ENCODE data around the gene SERPINA4.

SERPINA4 gene

GRCh38 chr14:94560751-94561655 lies at the start of gene SERPINA4:
SERPINA4 (plus strand) TSS chr14:94561442; CDS start chr14:94563483, 2,041 bp downstream.
- H3K27ac ChIP-seq (ENCODE audit: low read depth, low read length) = no peak within 1 kb of the TSS
- no peak within 1 kb of the TSS for H3K9ac ChIP-seq (ENCODE audit: low read depth in 1 of 2, low read length in 2 of 2)
- no peaks in the 10 kb centered on the region for H3K9me3 ChIP-seq (ENCODE audit: control insufficient read depth in 1 of 2, low read length in 2 of 2)
- H3K4me3 ChIP-seq (ENCODE audit: low read depth in 1 of 2, low read length in 2 of 2) = no peak within 1 kb of the TSS
- no peaks in the 10 kb centered on the region for H3K36me3 ChIP-seq (ENCODE audit: control insufficient read depth in 1 of 2, insufficient read depth in 2 of 2, low read length in 2 of 2)
- no peaks in the 10 kb centered on the region for H3K4me1 ChIP-seq (ENCODE audit: control insufficient read depth in 1 of 2, insufficient read depth in 2 of 2, low read length in 2 of 2)
- no peaks in the 10 kb centered on the region for H3K27me3 ChIP-seq (ENCODE audit: control insufficient read depth in 1 of 2, insufficient read depth in 2 of 2, low read length in 2 of 2)

DNA sequence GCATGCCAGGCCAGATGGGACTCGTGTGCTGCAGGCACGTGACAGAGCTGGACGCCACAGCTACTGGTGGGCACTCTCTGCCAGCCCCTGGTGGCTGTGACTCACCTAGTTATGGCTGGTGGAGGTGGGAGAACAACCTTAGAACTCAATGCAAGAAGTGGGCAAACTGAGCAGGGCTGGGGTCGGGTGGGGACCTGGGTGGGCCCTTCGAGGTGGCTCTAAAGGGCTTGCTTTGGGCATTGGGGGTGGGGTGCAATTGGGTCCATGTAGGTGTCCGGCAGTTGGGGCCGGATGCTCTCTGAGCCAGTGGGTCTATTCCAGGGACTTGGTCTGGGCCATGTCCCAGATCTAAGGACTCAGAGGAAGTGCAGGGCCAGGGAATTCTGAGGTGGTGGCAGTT lies 46.9 kb upstream of the SERPINA4 start:
- Histone ChIP-seq H3K4me1 (ENCODE audit: control insufficient read depth in 1 of 2, insufficient read depth in 2 of 2, low read length in 2 of 2) (no peaks in the 10 kb centered on the region), H3K27me3 (ENCODE audit: control insufficient read depth in 1 of 2, insufficient read depth in 2 of 2, low read length in 2 of 2) (no peaks in the 10 kb centered on the region), H3K9me3 (ENCODE audit: control insufficient read depth in 1 of 2, low read length in 2 of 2) (no peaks in the 10 kb centered on the region), H3K36me3 (ENCODE audit: control insufficient read depth in 1 of 2, insufficient read depth in 2 of 2, low read length in 2 of 2) (no peaks in the 10 kb centered on the region), H3K27ac (ENCODE audit: low read depth, low read length) (no peak overlapping the region), H3K9ac (ENCODE audit: low read depth in 1 of 2, low read length in 2 of 2) (no peak overlapping the region), H3K4me3 (ENCODE audit: low read depth in 1 of 2, low read length in 2 of 2) (no peak overlapping the region)

DNA sequence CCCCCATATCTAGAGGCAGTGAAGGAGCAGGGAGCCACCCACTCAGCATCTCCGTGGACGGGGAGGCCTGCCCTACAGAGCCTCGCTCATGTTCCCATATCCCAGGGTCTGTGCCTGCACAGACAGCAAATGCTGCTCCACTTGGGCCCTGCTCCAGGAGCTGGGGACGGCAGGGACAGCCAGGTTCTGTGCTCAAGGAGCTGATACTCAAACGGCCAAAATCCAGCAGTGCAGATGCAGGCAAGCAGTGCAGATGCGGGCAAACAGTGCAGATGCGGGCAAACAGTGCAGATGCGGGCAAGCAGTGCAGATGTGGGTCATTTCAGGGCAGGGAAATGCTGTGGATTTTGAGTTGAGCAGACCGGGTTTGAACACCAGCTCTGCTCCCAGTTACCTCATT lies 45.8 kb upstream of the SERPINA4 start:
- Histone ChIP-seq H3K4me1 (ENCODE audit: control insufficient read depth in 1 of 2, insufficient read depth in 2 of 2, low read length in 2 of 2) (no peaks in the 10 kb centered on the region), H3K27ac (ENCODE audit: low read depth, low read length) (no peak overlapping the region), H3K9me3 (ENCODE audit: control insufficient read depth in 1 of 2, low read length in 2 of 2) (no peaks in the 10 kb centered on the region), H3K4me3 (ENCODE audit: low read depth in 1 of 2, low read length in 2 of 2) (no peak overlapping the region), H3K9ac (ENCODE audit: low read depth in 1 of 2, low read length in 2 of 2) (no peak overlapping the region), H3K36me3 (ENCODE audit: control insufficient read depth in 1 of 2, insufficient read depth in 2 of 2, low read length in 2 of 2) (no peaks in the 10 kb centered on the region), H3K27me3 (ENCODE audit: control insufficient read depth in 1 of 2, insufficient read depth in 2 of 2, low read length in 2 of 2) (no peaks in the 10 kb centered on the region)

DNA sequence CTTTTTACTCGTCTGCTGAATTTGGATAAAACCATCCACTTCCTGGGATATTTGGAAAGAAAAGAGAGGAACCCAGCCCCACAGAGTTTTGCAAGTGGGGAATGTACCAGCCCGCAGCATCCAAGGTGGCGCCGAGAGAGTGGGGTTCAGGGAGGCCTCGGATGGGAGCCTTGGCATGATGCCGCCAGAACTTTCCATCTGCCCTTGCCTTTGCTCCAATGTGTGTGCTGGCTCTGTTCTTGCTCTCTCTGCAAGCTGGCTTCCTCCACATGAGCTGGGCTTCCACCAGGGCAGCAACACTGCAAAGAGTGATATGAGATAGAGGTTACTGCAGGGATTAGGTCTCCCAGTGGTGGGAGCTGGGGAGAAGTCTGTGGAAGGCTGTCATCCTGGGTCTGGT lies 45.4 kb upstream of the SERPINA4 start:
- no peak overlapping the region for H3K27ac ChIP-seq (ENCODE audit: low read depth, low read length)
- H3K4me3 ChIP-seq (ENCODE audit: low read depth in 1 of 2, low read length in 2 of 2) = no peak overlapping the region
- no peaks in the 10 kb centered on the region for H3K27me3 ChIP-seq (ENCODE audit: control insufficient read depth in 1 of 2, insufficient read depth in 2 of 2, low read length in 2 of 2)
- H3K9me3 ChIP-seq (ENCODE audit: control insufficient read depth in 1 of 2, low read length in 2 of 2) = no peaks in the 10 kb centered on the region
- H3K4me1 ChIP-seq (ENCODE audit: control insufficient read depth in 1 of 2, insufficient read depth in 2 of 2, low read length in 2 of 2) = no peaks in the 10 kb centered on the region
- H3K36me3 ChIP-seq (ENCODE audit: control insufficient read depth in 1 of 2, insufficient read depth in 2 of 2, low read length in 2 of 2) = no peaks in the 10 kb centered on the region
- H3K9ac ChIP-seq (ENCODE audit: low read depth in 1 of 2, low read length in 2 of 2) = no peak overlapping the region

GRCh38 chr14:94517248-94517640 lies 44.0 kb upstream of the SERPINA4 start:
- Histone ChIP-seq H3K27ac (ENCODE audit: low read depth, low read length) (no peak overlapping the region), H3K4me3 (ENCODE audit: low read depth in 1 of 2, low read length in 2 of 2) (no peak overlapping the region), H3K9ac (ENCODE audit: low read depth in 1 of 2, low read length in 2 of 2) (no peak overlapping the region), H3K9me3 (ENCODE audit: control insufficient read depth in 1 of 2, low read length in 2 of 2) (no peaks in the 10 kb centered on the region), H3K27me3 (ENCODE audit: control insufficient read depth in 1 of 2, insufficient read depth in 2 of 2, low read length in 2 of 2) (no peaks in the 10 kb centered on the region), H3K4me1 (ENCODE audit: control insufficient read depth in 1 of 2, insufficient read depth in 2 of 2, low read length in 2 of 2) (no peaks in the 10 kb centered on the region), H3K36me3 (ENCODE audit: control insufficient read depth in 1 of 2, insufficient read depth in 2 of 2, low read length in 2 of 2) (no peaks in the 10 kb centered on the region)

- no peaks in the 10 kb centered on the region for H3K9me3 ChIP-seq (ENCODE audit: control insufficient read depth in 1 of 2, low read length in 2 of 2)
- H3K27me3 ChIP-seq (ENCODE audit: control insufficient read depth in 1 of 2, insufficient read depth in 2 of 2, low read length in 2 of 2) = no peaks in the 10 kb centered on the region
- no peak overlapping the region for H3K27ac ChIP-seq (ENCODE audit: low read depth, low read length)
- H3K36me3 ChIP-seq (ENCODE audit: control insufficient read depth in 1 of 2, insufficient read depth in 2 of 2, low read length in 2 of 2) = no peaks in the 10 kb centered on the region
- no peak overlapping the region for H3K9ac ChIP-seq (ENCODE audit: low read depth in 1 of 2, low read length in 2 of 2)
- no peaks in the 10 kb centered on the region for H3K4me1 ChIP-seq (ENCODE audit: control insufficient read depth in 1 of 2, insufficient read depth in 2 of 2, low read length in 2 of 2)
- no peak overlapping the region for H3K4me3 ChIP-seq (ENCODE audit: low read depth in 1 of 2, low read length in 2 of 2)
Measured at GRCh38 chr14:94517641-94518257, 43.5 kb upstream of the SERPINA4 start.

DNA sequence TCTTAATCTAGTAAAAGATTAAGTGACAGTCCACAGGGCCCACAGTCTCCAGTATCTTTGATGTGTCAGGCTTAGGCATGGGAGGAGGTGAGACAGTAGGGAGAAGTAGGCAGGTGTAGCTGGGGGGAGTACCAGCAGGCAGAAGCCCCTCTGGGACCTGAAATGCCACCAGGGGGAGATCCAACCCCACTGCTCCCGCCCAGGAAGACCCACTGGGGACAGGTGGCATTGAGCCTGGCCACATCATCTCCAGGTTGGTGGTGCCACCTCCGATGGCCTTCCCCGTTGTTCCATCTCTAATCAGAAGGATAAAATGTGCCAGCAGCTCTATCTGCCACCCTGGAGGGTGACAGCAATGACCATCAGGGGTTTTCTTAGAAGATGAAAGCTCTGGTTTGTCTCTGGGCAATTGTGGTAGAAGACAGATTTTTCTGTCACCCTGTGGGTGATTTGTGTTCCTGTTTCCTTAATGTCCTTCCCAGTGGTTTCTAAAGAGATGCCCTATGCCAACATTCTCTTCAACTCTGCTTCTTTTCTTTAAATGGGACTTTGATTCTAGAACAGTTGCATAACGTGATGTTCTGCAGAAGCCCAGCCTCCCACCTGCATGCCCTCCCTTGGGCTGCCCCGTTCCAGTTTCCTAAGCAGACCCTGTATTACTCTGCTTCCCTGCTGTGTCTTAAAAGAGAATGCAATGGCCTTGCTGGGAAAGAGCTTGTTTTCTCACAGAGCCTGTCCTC lies 39.7 kb upstream of the SERPINA4 start:
- Histone ChIP-seq H3K9me3 (ENCODE audit: control insufficient read depth in 1 of 2, low read length in 2 of 2) (no peaks in the 10 kb centered on the region), H3K9ac (ENCODE audit: low read depth in 1 of 2, low read length in 2 of 2) (no peak overlapping the region), H3K27me3 (ENCODE audit: control insufficient read depth in 1 of 2, insufficient read depth in 2 of 2, low read length in 2 of 2) (peaks cover 0 to 2% of the 10 kb centered on the region in 2 donors), H3K4me1 (ENCODE audit: control insufficient read depth in 1 of 2, insufficient read depth in 2 of 2, low read length in 2 of 2) (no peaks in the 10 kb centered on the region), H3K4me3 (ENCODE audit: low read depth in 1 of 2, low read length in 2 of 2) (no peak overlapping the region), H3K36me3 (ENCODE audit: control insufficient read depth in 1 of 2, insufficient read depth in 2 of 2, low read length in 2 of 2) (no peaks in the 10 kb centered on the region), H3K27ac (ENCODE audit: low read depth, low read length) (no peak overlapping the region)

DNA sequence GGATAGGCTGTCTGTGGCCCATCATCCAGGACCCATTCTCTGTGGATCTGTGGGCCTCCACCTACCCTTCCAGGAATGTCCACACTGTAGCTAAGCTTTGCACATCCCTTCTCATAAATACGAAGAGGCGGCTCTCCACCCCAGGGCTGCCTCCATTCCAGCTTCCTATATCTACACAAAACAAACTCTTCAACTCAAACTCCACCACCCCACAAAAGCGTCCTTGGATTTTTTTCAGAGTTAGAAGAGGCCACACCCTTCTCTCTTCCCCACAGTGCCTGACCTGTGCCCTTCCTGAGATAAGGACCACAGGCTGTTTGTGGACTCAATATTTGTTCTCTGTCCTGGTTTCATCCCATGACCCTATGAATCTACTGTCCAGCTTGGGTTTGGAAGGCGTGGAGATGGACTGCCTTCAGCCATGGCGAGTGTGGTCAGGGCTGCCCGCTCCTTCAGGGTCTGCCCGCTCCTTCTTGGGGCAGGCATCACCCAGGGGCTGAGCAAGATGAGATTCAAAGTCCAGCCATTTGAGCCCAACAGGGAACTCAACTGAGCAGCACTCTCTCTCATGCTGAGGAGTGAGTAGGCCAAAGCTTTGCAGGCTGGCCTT lies 39.0 kb upstream of the SERPINA4 start:
- peaks cover 0 to 2% of the 10 kb centered on the region in 2 donors for H3K27me3 ChIP-seq (ENCODE audit: control insufficient read depth in 1 of 2, insufficient read depth in 2 of 2, low read length in 2 of 2)
- H3K4me1 ChIP-seq (ENCODE audit: control insufficient read depth in 1 of 2, insufficient read depth in 2 of 2, low read length in 2 of 2) = no peaks in the 10 kb centered on the region
- H3K27ac ChIP-seq (ENCODE audit: low read depth, low read length) = no peak overlapping the region

GRCh38 chr14:94523265-94523664 lies 38.0 kb upstream of the SERPINA4 start:
- no peaks in the 10 kb centered on the region for H3K4me1 ChIP-seq (ENCODE audit: control insufficient read depth in 1 of 2, insufficient read depth in 2 of 2, low read length in 2 of 2)
- peaks cover 0 to 2% of the 10 kb centered on the region in 2 donors for H3K27me3 ChIP-seq (ENCODE audit: control insufficient read depth in 1 of 2, insufficient read depth in 2 of 2, low read length in 2 of 2)
- H3K9ac ChIP-seq (ENCODE audit: low read depth in 1 of 2, low read length in 2 of 2) = no peak overlapping the region
- H3K27ac ChIP-seq (ENCODE audit: low read depth, low read length) = no peak overlapping the region
- H3K9me3 ChIP-seq (ENCODE audit: control insufficient read depth in 1 of 2, low read length in 2 of 2) = no peaks in the 10 kb centered on the region
- H3K4me3 ChIP-seq (ENCODE audit: low read depth in 1 of 2, low read length in 2 of 2) = no peak overlapping the region
- H3K36me3 ChIP-seq (ENCODE audit: control insufficient read depth in 1 of 2, insufficient read depth in 2 of 2, low read length in 2 of 2) = no peaks in the 10 kb centered on the region

More for the DNA sequence above, 39.0 kb upstream of the SERPINA4 start:
- Histone ChIP-seq H3K36me3 (ENCODE audit: control insufficient read depth in 1 of 2, insufficient read depth in 2 of 2, low read length in 2 of 2) (no peaks in the 10 kb centered on the region), H3K9me3 (ENCODE audit: control insufficient read depth in 1 of 2, low read length in 2 of 2) (no peaks in the 10 kb centered on the region), H3K4me3 (ENCODE audit: low read depth in 1 of 2, low read length in 2 of 2) (no peak overlapping the region), H3K9ac (ENCODE audit: low read depth in 1 of 2, low read length in 2 of 2) (no peak overlapping the region)
